NCI-H510A treated with DMSO at 0.1 percent for 48 hours (cell line): ENCODE results near the gene NAIF1.
"Not testable (repeated sequence)": the region's sequence is repeated elsewhere in the genome, so short reads cannot be mapped to it uniquely, and the experiment has no call there.

Experiments used
- DNase-seq: peaks from one replicate; lab custom pipeline; 2025; lab: John Stamatoyannopoulos, UW

The NAIF1 gene

GRCh38 chr9:128084746-128085145 lies 17.6 kb upstream of the NAIF1 start:
- DNase-seq = no peak

- peak; percentile 67 for DNase-seq
Measured at GRCh38 chr9:128082151-128082550, 15.0 kb upstream of the NAIF1 start.

- DNase-seq = peak; percentile 30
Measured at GRCh38 chr9:128081056-128081455, 13.9 kb upstream of the NAIF1 start.

- DNase-seq = no peak
Measured at GRCh38 chr9:128080206-128080605, 13.1 kb upstream of the NAIF1 start.

- DNase-seq = no peak
Measured at GRCh38 chr9:128078504-128079434, 11.6 kb upstream of the NAIF1 start.

GRCh38 chr9:128077847-128078503 lies 10.9 kb upstream of the NAIF1 start:
- DNase-seq = no peak

- DNase-seq = no peak
Measured at GRCh38 chr9:128073253-128073886, 6.2 kb upstream of the NAIF1 start.

- peak; percentile 80 for DNase-seq
Measured at GRCh38 chr9:128072144-128073021, 5.3 kb upstream of the NAIF1 start.

GRCh38 chr9:128071475-128071874 lies 4.4 kb upstream of the NAIF1 start:
- DNase-seq = not testable (repeated sequence)

GRCh38 chr9:128070874-128071273 lies 3.8 kb upstream of the NAIF1 start:
- DNase-seq = no peak

GRCh38 chr9:128068386-128069205 lies 1.5 kb upstream of the NAIF1 start:
- no peak for DNase-seq

GRCh38 chr9:128067645-128068385 lies 695 bp upstream of the NAIF1 start, which contains the start of gene SLC25A25:
TSS of gene SLC25A25 (plus strand) at chr9:128068232. CDS start at chr9:128068320, 88 bp downstream.
- peak; percentile 99 for DNase-seq

GRCh38 chr9:128065907-128066712 lies 1.0 kb downstream of the NAIF1 start:
- DNase-seq = no peak

GRCh38 chr9:128062846-128063831 lies 4.0 kb downstream of the NAIF1 start:
- no peak for DNase-seq

- DNase-seq = no peak
Measured at GRCh38 chr9:128062279-128062678, 4.8 kb downstream of the NAIF1 start.

GRCh38 chr9:128061275-128061960 lies 5.7 kb downstream of the NAIF1 start:
- no peak for DNase-seq

- no peak for DNase-seq
Measured at GRCh38 chr9:128059365-128059983, 7.6 kb downstream of the NAIF1 start.
